Activated CD4-positive, alpha-beta T cell treated with anti-CD3 and anti-CD28 coated beads, Interleukin-2, amount 50 U/mL, for 24 hours (primary cell): ENCODE data around the gene GPR179.

ENCODE experiments used
- DNase-seq, 2 donors: peaks; one replicate each; pipeline ENCODE4 v3.0.0-alpha.2; 2020; ENCODE audit warnings: low read depth in 1 of 2, low spot score in 1 of 2

The GPR179 gene

GRCh38 chr17:38349097-38349730, 5.5 kb upstream of the GPR179 start:
- peak; percentile 68 to 80 for DNase-seq

- no peak for DNase-seq
These were observed 2.0 kb upstream of the GPR179 start for GRCh38 chr17:38345743-38346142.

GRCh38 chr17:38344420-38344745, 627 bp upstream of the GPR179 start:
- DNase-seq, result no peak

GRCh38 chr17:38342886-38343607, 709 bp downstream of the GPR179 start:
- no peak for DNase-seq

- no peak for DNase-seq
These were observed 2.6 kb downstream of the GPR179 start for GRCh38 chr17:38341035-38341721.

GRCh38 chr17:38339891-38340290, 3.9 kb downstream of the GPR179 start:
- DNase-seq, result no peak

GRCh38 chr17:38338535-38338934, 5.2 kb downstream of the GPR179 start:
- DNase-seq, result no peak

GRCh38 chr17:38338053-38338452, 5.7 kb downstream of the GPR179 start:
- no peak for DNase-seq

- DNase-seq, result no peak
These were observed 6.9 kb downstream of the GPR179 start for GRCh38 chr17:38336838-38337237.

GRCh38 chr17:38334480-38335364, 9.0 kb downstream of the GPR179 start:
- DNase-seq, result no peak

- DNase-seq, result no peak
These were observed 10.0 kb downstream of the GPR179 start for GRCh38 chr17:38333635-38334295.

- no peak for DNase-seq
These were observed 11.0 kb downstream of the GPR179 start for GRCh38 chr17:38332735-38333134.

GRCh38 chr17:38330941-38331411, 12.8 kb downstream of the GPR179 start:
- no peak for DNase-seq

GRCh38 chr17:38329808-38330730, 13.7 kb downstream of the GPR179 start:
- DNase-seq, result no peak

GRCh38 chr17:38329284-38329683, 14.5 kb downstream of the GPR179 start:
- DNase-seq, result no peak

- no peak for DNase-seq
These were observed 15.1 kb downstream of the GPR179 start for GRCh38 chr17:38328620-38329019.

- DNase-seq, result no peak
These were observed 15.8 kb downstream of the GPR179 start for GRCh38 chr17:38327936-38328335.

GRCh38 chr17:38326996-38327792, 16.6 kb downstream of the GPR179 start:
- no peak for DNase-seq
